ENCODE results near the gene TMEM131. TPM values are rescaled to one million over a fixed set of nuclear protein-coding genes. Genes with fewer than 3 reads are reported as not detected.
"Not testable (repeated sequence)": the region's sequence is repeated elsewhere in the genome, so short reads cannot be mapped to it uniquely, and the experiment has no call there.

Gene TMEM131
- total RNA-seq, 2 donors from 2014 or later, result 49.5 to 52.0 TPM

DNA sequence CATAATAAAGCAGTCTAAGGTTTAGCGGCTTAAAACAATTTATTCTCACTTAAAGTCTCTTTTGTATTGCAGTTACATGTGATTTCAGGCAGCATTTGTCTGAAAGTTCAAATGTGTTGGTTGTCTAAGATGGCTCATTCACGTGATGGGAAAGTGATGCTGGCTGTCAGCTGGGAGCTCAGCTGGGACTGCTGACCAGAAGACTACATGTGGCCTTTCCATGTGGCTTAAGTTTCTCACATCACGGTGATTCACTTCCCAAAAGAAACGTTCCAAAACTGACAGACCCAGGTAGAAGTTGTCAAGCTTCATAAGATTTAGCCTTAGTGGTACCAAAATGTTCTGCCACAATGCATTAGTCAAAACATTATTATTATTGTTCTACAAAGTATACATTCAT is 76.9 kb downstream of the TMEM131 start:
- ATAC-seq (ENCODE audit: insufficient number of reproducible peaks, low FRiP score, low read depth), result no peak
- no peak for DNase-seq (ENCODE audit: low spot score)
- no peaks in the 10 kb centered on the region for H3K4me1 ChIP-seq (ENCODE audit: control insufficient read depth in 1 of 2, low read depth in 2 of 2)
- TF ChIP-seq, protein P1, sequence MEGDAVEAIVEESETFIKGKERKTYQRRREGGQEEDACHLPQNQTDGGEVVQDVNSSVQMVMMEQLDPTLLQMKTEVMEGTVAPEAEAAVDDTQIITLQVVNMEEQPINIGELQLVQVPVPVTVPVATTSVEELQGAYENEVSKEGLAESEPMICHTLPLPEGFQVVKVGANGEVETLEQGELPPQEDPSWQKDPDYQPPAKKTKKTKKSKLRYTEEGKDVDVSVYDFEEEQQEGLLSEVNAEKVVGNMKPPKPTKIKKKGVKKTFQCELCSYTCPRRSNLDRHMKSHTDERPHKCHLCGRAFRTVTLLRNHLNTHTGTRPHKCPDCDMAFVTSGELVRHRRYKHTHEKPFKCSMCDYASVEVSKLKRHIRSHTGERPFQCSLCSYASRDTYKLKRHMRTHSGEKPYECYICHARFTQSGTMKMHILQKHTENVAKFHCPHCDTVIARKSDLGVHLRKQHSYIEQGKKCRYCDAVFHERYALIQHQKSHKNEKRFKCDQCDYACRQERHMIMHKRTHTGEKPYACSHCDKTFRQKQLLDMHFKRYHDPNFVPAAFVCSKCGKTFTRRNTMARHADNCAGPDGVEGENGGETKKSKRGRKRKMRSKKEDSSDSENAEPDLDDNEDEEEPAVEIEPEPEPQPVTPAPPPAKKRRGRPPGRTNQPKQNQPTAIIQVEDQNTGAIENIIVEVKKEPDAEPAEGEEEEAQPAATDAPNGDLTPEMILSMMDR (IDR thresholded peaks at IDR 0.05), result no peak
- H3K27me3 ChIP-seq (replicated peaks; ENCODE audit: insufficient read depth), result no peaks in the 10 kb centered on the region
- H3K36me3 ChIP-seq, result no peaks in the 10 kb centered on the region
- H3K27ac ChIP-seq, result no peak overlapping the region
- no peak overlapping the region for H3K4me3 ChIP-seq
- no peaks in the 10 kb centered on the region for H3K9me3 ChIP-seq

DNA sequence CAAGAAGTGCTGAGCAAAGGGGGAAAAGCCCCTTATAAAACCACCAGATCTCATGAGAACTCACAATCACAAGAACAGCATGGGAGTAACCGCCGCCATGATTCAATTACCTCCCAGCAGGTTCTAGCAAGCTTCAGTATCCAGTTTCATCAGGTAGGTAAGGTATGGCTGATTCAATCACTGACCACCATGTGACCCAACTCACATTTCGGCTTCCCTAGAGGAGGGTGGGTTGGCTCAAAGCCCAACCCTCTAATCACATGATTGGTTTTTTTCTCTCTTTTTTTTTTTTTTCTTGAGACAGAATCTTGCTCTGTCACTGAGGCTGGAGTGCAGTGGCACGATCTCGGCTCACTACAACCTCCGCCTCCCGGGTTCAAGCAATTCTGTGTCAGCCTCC is 78.1 kb downstream of the TMEM131 start:
- DNase-seq (ENCODE audit: low spot score); ATAC-seq (ENCODE audit: insufficient number of reproducible peaks, low FRiP score, low read depth); H3K27me3 ChIP-seq (replicated peaks; ENCODE audit: insufficient read depth); H3K9me3 ChIP-seq; H3K4me1 ChIP-seq (ENCODE audit: control insufficient read depth in 1 of 2, low read depth in 2 of 2); H3K36me3 ChIP-seq; H3K4me3 ChIP-seq; H3K27ac ChIP-seq: not testable (repeated sequence)

DNA sequence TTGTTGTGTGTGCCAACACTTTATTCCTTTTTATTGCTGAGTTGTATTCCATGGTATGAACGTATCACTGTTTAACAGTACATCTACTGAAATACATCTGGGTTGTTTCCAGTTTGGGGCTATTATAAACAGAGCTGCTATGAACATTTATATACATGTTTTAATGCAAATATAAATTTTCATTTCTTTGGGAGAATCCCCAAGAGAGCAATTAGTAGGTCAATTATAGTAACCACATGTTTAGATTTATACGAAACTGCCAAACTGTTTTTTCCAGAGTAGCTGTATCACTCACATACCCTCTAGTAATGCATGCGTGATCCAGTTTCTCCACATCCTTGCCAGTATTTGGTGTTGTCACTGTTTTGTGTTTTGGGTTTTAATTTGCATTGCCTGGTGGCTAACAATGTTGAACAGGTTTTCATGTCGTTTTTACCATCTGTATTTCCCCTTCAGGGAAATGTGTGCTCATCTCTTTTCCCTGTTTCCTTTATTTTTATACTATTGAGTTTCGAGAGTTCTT is 81.0 kb downstream of the TMEM131 start:
- Histone ChIP-seq H3K9me3 (no peaks in the 10 kb centered on the region), H3K4me3 (no peak overlapping the region), H3K27ac (no peak overlapping the region), H3K4me1 (ENCODE audit: control insufficient read depth in 1 of 2, low read depth in 2 of 2) (no peaks in the 10 kb centered on the region), H3K36me3 (no peaks in the 10 kb centered on the region), H3K27me3 (replicated peaks; ENCODE audit: insufficient read depth) (no peaks in the 10 kb centered on the region)
- TF ChIP-seq, protein P1 (IDR thresholded peaks at IDR 0.05), result no peak
- ATAC-seq (ENCODE audit: insufficient number of reproducible peaks, low FRiP score, low read depth), result no peak
- no peak for DNase-seq (ENCODE audit: low spot score)

DNA sequence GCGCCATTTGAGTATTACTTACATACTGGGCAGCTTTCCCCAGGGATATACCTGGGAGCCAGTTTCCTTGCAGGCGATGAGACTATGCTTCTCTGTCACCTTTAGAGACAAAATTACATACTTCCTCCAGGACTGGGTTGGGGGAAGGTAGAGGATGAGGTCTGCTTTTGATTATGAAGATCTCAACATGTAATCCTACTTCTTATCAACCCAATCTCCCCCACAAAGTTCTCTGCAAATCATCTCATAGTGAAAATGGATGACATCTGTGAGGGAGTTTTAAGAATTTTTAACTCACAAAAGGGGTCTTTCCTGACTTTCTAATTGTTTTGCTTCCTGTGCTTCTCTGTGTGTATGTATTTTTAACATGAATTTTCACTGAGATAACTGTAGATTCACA is 81.9 kb downstream of the TMEM131 start:
- no peak for ATAC-seq (ENCODE audit: insufficient number of reproducible peaks, low FRiP score, low read depth)

DNA sequence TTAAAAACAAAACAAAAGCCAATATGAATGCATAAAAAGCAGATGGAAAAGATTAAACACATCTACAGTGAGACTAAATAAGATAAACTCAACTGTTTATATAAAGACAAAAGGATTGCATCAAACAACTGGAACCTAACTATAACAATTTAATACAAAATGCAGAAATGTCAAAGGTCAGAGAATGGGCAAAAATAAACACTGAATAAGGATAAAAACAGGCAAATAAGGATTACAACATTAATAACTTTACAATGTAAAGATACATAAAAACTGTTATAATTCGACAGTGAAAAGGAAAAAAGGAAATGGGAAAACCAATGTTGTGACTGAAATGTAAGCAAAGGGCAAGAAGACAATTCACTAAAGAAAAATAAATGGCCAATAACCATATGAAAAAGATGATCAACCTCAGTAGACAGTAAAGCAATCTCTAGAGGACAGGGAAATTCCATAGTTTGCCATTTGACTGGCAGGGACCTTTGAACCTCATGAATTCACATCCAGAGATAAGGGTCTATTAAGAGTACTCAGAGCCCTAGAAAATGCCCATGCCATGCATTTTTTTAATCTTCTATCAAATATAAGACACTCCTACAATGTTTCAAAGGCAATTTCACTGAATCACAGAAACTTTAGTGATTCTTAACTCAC is 83.7 kb downstream of the TMEM131 start:
- no peak for ATAC-seq (ENCODE audit: insufficient number of reproducible peaks, low FRiP score, low read depth)
- H3K4me3 ChIP-seq, result no peak overlapping the region

More for the DNA sequence above, 81.9 kb downstream of the TMEM131 start:
- Histone ChIP-seq H3K27me3 (replicated peaks; ENCODE audit: insufficient read depth) (no peaks in the 10 kb centered on the region), H3K9me3 (no peaks in the 10 kb centered on the region), H3K27ac (no peak overlapping the region), H3K4me1 (ENCODE audit: control insufficient read depth in 1 of 2, low read depth in 2 of 2) (no peaks in the 10 kb centered on the region), H3K36me3 (no peaks in the 10 kb centered on the region), H3K4me3 (no peak overlapping the region)
- TF ChIP-seq, protein P1 (IDR thresholded peaks at IDR 0.05), result no peak
- DNase-seq (ENCODE audit: low spot score), result no peak

More for the DNA sequence above, 83.7 kb downstream of the TMEM131 start:
- no peaks in the 10 kb centered on the region for H3K9me3 ChIP-seq
- DNase-seq (ENCODE audit: low spot score), result no peak
- no peak overlapping the region for H3K27ac ChIP-seq
- TF ChIP-seq, protein P1 (IDR thresholded peaks at IDR 0.05), result no peak
- H3K27me3 ChIP-seq (replicated peaks; ENCODE audit: insufficient read depth), result no peaks in the 10 kb centered on the region
- H3K36me3 ChIP-seq, result peaks cover 5% of the 10 kb centered on the region
- no peaks in the 10 kb centered on the region for H3K4me1 ChIP-seq (ENCODE audit: control insufficient read depth in 1 of 2, low read depth in 2 of 2)

Data from thoracic aorta (tissue), 2 donors.